LNCaP clone FGC (cell line): ENCODE measurements around the gene FOXA1.

Experiments
- DNase-seq: peaks from one replicate; pipeline ENCODE4 v3.0.0-alpha.2; 2011; ENCODE audit warnings: low read depth
- H3K4me3 ChIP-seq: 2 replicates; pipeline ENCODE4 v1.5.1; 2011; ENCODE audit warnings: mild to moderate bottlenecking, low read depth, low read length, control low read depth
- TF ChIP-seq, protein P1 (sequence below): IDR thresholded peaks from 2 replicates; pipeline ENCODE4 v1.5.1; 2012; ENCODE audit warnings: mild to moderate bottlenecking; ENCODE audit not compliant: control insufficient read depth, insufficient read depth; ENCODE audit errors: extremely low read depth

FOXA1 gene

DNA sequence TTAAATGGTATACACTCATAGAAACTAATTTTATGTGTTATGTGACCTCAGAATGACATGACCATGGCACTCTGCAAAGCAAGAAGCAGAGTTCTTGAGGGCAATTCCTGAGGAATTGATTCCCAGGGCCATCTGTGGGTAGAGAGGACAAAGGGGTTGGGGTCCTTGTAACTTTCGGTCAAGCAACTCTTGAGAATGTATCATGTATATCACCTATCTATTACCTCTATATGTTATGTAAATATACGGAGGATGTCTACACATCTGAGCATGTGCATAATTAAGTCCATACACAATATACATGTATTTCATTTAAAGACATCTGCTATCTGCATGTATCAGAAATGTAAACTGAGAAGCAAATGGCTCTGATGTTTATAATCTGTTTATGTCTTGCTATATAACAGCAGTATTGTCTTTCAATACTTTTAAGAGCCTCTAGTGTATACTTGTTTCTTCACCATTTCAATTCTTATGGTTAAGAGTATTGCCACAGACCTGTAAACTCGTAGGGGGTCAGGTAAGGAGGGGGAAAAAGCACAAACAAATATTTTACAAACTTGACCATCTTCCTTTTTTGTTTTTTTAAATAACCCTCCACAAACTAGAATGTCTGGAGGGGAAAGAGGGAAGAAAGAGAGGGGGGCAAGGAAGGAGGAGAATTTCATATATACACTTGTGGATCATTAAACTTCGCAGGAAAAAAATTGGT lies 4.5 kb downstream of the FOXA1 start:
- peak overlapping the region; percentile 69 for H3K4me3 ChIP-seq
- TF ChIP-seq, protein P1, sequence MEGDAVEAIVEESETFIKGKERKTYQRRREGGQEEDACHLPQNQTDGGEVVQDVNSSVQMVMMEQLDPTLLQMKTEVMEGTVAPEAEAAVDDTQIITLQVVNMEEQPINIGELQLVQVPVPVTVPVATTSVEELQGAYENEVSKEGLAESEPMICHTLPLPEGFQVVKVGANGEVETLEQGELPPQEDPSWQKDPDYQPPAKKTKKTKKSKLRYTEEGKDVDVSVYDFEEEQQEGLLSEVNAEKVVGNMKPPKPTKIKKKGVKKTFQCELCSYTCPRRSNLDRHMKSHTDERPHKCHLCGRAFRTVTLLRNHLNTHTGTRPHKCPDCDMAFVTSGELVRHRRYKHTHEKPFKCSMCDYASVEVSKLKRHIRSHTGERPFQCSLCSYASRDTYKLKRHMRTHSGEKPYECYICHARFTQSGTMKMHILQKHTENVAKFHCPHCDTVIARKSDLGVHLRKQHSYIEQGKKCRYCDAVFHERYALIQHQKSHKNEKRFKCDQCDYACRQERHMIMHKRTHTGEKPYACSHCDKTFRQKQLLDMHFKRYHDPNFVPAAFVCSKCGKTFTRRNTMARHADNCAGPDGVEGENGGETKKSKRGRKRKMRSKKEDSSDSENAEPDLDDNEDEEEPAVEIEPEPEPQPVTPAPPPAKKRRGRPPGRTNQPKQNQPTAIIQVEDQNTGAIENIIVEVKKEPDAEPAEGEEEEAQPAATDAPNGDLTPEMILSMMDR = no peak
- DNase-seq = no peak

DNA sequence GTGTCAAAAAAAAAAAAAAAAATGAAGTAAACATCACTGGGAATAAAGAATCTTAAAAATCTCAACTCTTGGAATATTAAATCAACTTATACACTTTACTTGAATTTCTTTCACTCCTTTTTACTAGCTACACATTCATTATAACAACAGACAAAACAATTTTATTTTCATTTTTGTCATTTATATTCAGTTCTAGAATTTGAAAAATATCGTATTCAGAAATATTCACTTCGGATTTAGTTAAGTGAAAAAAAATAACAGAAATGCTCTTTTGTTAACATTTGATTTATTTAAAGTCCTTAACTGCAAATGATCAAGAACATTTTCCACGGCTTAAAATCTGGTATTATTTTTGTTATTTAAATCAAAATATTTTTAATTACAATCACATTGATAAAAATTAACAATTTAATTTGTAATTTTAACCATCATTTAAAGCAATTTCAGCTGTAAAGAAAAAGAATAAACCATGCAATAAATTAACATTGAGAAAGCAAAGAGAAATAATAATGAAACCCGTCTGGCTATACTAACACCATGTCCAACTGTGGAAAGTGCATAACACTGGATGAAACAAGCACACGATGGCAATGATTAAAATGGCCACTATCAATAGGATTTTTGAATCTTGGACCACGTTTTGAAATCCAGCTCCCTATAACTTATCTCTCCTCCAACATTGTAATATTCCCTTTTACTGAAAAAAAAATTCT lies 5.2 kb downstream of the FOXA1 start:
- H3K4me3 ChIP-seq = peak overlapping the region; percentile 69
- no peak for DNase-seq
- TF ChIP-seq, protein P1 = no peak

DNA sequence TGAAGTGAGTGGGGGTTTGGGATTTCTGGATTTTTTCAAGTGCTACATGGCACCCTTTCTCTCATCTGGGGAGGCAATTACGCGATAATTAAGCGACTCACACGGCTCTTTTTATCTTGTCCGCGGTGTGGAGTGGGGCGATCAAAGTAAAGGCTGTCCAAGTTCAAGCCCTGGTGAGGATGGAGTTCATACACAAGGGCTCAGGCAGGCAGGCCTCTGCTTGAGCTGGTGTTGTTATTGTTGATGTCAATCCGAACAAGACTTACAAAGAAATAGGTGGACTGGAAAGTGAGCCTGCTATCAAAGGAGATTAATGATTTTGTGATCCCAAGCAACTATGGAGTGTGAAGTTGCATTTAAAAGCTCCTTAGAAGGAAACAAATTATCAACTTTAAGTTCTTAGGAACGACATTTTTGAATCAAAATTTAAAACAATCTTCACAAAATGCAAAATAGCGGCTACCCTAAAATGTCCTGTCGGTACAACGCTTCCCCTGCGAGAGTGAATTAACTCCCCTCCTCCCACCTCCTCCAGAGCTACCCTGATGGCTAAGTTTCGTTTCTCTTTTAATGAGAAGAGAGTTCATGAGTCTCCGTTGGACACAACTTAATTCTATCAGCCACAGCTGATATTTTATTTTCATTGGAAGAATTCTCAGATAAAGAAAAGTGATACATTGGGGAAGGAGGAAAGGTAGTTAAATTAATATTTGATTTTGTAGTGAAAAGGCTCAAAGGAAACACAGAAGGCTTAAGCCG lies 5.9 kb downstream of the FOXA1 start:
- DNase-seq = no peak
- peak overlapping the region; percentile 69 for H3K4me3 ChIP-seq
- TF ChIP-seq, protein P1 = no peak

DNA sequence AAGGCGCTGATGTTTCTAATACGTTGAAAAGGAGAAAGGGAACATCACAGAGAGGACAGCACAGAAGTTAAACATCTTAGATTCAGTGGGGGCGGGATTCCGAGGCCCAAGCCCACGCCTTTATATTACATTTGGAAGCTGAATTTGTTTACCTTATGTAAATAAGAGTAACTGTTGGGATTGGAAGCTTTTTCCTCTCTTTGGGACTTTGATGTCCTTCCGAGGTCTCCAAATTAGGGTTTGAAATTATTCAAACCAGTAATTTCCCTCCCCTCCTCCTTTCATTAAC lies 6.4 kb downstream of the FOXA1 start:
- peak overlapping the region; percentile 69 for H3K4me3 ChIP-seq
- TF ChIP-seq, protein P1 = no peak
- no peak for DNase-seq

DNA sequence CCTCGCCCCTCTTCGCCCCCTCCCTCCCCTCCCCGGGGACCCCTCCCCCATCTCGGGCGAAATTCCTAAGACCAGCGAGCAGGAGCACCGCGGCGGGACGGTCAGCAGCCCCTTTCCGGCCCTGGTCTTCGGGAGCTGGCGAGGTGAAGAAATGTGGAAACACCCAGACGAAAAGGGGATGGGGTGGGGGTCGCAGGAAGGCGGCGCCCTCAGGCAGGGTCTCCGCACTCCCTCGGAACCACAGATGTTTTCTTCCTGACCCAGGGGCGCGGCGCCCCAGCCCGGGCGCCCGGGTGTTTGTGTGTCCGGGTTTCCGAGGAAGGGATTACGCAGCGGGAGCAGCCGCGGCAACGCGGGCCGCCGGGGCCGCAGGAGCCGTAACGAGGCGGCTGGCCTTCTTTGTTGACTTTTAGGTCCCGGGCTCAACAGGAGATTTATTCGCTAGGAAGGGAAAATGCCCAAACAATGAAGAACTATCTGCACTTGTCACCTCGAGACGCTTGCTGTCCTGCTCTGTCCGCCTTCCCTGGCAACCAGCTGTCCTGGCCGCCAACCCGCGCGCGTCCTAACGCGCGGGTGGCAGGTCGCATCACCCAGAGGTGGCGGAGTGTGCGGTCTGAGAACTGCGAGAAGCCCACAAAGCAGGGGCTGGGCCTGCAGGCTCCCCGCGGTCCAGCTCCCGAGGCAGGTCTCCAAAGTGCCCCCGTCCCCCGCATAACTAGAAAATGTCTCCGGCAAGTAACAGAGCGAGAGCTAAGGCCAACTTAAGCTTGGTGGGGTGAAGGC lies 7.0 kb downstream of the FOXA1 start:
- DNase-seq = no peak
- TF ChIP-seq, protein P1 = no peak
- H3K4me3 ChIP-seq = peak overlapping the region; percentile 69

DNA sequence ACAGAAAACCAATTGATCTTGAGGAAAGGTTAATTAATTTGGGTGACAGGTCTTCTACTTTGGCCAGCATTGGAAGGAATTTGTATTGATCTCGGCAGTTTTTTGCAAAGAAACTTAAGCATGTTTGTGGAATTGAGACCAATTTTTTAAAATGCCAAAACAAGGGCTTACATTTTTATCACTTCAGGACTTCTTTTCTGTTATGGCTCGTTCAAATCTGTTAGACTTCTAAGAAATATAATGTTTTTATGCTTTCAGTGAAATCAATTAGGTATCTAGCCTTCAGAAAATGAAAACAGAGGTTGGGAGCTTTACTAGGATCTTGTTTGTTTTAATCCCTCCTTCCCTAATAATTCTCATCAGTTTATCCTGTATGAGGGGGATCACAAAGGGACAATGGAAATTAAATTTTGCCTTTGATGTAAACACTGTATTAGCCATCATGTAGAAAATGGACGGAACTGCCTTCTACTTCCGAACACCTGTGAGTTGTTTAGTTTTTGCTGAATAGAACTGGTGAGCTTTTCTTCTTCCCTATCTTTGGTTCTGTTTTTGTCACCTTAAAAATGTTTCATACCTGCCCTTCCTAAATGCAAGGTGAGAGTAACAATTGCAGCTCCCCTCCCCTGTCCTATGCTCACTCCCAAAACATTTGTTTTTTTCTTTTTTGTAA lies 7.8 kb downstream of the FOXA1 start:
- DNase-seq = no peak
- TF ChIP-seq, protein P1 = no peak
- H3K4me3 ChIP-seq = no peak overlapping the region; the same call in 1 of the 2 replicates
